CD4-positive, alpha-beta T cell treated with Interleukin-17A for 4 hours (primary cell): Measurements from ENCODE around the gene SECTM1.

Experiments
- DNase-seq: peaks from one replicate; pipeline ENCODE4 v3.0.0-alpha.2; 2020; ENCODE audit warnings: mixed read lengths

The SECTM1 gene

DNA sequence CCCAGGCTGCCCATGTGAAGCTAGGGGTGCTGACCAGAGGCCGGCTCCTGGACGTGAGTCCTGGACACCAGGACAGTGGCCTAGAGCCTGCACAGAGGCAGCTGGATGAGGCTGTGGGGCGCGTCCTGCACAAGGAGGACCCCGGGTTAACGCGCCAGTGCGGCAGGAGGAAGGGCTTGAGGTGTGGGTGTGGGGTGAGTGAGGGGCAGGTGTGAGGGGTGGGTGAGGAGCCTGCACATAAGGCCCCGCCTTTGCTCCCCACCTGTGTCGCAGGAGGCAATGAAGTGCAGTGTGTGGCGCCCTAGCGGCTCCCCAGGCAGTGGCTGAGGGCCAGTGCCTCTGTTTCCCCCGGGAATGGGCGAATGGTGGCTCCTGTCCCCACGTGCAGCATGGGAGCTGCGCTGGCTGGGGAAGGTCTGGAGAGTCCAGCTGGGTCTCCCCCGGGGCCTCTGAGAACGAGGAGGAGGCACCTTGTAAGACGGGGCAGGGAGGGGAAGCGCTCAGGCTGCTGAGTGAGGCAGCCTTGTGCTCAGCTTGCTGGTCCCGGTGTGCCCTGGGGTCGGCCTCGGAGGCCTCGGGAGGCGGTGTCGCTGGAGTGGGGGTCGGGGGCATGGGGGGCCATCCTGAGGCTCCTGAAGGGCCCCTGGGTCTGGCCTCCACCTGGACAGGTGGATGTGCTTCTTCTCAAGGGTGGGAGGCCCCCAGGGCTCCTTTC lies 19.4 kb downstream of the SECTM1 start:
- DNase-seq: no peak

GRCh38 chr17:82313195-82314011 lies 20.2 kb downstream of the SECTM1 start:
- no peak for DNase-seq

- no peak for DNase-seq
Measured at GRCh38 chr17:82311971-82312370, 21.6 kb downstream of the SECTM1 start.

- DNase-seq: no peak
Measured at GRCh38 chr17:82310877-82311276, 22.7 kb downstream of the SECTM1 start.

DNA sequence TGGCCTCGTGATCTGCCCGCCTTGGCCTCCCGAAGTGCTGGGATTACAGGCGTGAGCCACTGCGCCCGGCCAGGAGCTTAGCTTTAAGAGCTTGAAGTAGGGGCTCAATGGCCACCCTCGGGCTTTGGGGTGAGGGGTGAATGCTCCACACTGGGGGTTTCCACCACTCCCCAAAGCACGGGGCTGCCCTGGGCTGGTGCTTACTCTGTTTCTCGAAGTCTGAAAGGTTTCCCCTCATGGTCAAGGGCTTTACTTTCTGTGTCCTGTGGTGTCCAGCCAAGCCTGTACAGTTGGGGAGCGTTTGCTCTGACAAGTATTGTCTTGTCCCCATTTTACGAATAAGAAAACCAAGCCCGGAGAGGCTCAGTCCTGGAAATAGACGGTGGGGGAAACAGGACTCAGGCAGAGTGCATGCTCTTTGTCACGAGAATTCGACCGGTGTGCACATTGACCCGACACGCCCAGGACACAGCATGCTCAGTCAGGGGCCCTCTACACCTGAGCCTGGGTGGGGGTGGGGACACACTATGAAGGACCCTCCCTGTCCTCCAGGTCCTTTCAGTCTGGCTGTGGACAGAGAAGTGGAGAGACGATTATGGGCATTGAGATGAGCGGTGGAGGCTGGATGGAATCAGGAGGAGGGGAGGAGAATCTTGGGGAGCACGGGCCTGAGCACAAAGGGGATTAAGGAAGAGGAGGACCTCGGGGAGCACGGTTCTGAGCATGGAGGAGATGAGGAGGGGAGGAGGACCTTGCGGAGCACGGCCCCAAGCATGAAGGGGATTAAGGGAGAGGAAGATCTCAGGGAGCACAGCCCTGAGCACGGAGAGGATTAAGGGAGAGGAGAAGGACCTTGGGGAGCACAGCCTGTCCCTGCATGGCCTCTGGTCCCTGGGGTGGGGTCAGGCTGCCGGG lies 23.7 kb downstream of the SECTM1 start:
- DNase-seq: no peak

DNA sequence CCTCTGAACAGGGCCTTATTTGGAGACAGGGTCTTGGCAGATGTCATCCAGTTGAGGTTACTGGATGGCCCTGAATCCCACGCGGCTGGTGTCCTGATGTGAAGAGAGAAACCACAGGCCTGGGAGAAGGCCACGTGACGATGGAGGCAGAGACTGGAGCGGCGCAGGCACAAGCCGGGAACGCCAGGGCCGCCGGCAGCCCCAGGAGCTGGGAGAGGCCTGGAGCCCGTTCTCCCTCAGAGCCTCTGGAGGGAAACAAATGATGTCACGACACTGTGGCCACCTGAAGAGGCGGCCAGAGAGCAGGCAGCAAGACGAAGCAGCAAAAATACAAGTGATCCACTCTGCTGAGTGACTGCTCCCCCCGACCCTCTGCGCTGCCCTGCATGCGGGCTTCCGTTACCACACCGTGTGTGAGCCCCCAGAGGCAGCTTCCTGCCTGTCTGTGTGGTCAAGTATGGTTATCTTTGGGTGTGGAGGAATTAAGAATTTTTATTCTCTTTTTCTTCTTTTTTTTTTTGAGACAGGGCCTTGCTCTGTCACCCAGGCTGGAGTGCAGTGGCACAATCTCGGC lies 27.8 kb downstream of the SECTM1 start:
- DNase-seq: peak; percentile 2

DNA sequence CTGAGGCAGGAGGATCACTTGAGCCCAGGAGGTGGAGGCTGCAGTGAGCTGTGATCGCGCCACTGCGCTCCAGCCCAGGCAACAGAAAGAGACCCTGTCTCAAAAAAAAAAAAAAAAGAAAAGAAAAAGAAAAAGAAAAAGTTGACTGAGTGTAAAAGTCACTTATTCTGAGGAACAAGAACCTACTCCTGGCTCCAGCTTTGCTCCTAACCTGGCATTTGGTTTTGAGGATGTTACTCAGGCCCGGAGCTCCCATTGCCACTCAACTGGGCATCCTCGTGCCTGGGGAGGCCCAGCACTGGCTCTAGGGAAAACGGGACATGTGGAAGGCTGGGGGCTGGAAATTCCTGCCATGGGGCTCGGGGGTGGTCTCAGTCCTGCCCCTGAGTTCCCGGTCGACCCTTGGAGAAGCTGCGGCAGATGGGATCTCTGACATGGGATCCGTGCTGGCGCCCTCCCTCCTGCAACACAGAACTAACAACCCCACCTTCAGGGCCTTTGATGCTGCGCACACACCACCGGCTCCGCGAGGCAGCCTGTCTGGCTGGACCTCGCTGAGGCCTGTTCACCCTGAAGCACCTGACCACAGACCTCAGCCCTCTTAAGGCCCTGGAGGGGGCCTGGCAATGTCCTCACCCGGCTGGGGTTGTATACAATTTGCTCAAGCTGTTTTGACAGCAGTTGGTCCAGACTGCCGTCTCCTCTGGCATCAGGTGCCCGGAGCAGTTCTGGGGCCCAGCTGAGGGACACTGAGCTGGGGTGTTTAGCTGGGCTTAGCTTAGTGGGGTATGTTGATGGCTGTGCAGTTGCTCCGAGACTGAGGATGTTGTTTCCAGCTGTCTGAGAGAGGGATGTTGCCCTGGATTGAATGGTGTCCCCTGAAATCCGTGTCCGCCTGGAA lies 28.5 kb downstream of the SECTM1 start:
- peak; percentile 3 for DNase-seq

DNA sequence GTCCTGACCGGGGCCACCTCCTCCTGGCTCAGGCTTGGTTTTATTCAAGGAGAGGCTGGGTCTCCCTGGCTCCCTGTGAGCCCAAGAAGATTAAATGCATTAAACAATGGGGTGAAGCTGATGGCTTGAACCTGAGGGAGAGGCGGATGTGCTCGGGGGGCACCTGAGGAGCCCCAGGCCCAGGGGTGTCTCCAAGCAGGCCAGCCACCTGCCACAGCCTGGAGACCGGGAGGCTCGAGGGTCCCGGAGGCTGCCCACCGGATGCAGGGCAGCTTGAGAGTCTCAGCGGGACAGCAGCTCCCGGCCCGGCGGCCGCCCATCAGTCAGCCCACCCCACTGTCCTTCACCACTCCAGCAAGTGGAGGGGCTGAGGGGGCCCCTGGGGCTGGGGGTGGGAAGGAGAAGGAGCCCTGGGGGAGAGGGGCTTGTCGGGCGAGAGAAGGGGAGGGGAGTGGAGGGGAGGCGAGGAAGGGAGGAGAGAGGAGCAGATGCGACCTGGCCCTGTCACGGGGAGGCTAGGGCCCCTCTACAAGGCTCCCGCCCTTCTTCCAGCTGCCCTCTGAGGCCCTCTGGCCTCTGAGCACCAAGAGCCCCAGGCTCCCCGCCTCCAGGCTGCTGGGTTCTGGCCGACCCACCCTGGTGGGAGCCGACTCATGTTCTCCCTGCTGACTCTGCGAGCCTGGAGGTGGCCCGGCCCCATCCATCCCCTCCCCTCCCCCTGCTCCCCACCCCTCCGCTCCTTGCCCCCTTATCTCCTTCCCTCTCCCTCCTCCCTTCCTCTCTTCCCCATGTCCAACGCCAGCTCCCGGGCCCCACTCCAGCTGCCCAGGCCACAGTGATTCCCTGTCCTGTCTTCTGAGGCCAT lies 29.4 kb downstream of the SECTM1 start:
- no peak for DNase-seq

GRCh38 chr17:82302991-82303943 lies 30.3 kb downstream of the SECTM1 start:
- DNase-seq: peak; percentile 68

GRCh38 chr17:82302568-82302963 lies 31.0 kb downstream of the SECTM1 start:
- no peak for DNase-seq

DNA sequence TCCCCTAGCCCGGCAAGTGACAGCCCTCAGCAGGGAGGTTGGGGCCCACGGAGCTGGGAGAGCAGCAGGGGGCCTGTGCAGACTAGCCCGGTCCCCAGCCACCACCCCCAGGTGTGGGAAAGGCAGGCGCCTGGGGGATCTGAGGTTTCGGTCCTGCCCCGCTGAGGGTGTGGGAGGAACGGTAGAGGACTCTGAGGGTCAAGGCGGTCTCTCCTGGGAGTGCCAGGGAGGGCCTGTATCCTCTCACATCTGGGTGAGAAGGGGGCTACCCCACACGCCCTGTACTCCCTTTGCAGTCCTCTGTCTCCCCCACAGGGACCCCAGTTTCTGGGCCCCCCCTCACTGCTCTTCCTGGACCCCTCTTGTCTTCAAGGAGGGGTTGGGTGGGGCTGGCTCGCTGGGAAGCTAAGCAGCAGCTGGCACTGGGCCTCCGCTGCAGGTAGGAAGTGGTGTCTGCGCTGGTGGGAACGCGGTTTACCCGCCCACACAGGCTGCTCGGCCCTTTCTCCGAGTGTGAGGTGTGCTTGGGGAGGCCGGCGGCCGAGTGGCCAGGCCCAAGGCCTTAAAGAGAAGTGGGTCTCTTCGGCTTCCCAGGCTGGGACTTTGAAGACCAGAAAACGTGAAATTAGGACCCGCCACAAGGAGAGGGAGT lies 31.5 kb downstream of the SECTM1 start:
- peak; percentile 70 for DNase-seq

GRCh38 chr17:82301300-82301915 lies 32.2 kb downstream of the SECTM1 start:
- DNase-seq: no peak

DNA sequence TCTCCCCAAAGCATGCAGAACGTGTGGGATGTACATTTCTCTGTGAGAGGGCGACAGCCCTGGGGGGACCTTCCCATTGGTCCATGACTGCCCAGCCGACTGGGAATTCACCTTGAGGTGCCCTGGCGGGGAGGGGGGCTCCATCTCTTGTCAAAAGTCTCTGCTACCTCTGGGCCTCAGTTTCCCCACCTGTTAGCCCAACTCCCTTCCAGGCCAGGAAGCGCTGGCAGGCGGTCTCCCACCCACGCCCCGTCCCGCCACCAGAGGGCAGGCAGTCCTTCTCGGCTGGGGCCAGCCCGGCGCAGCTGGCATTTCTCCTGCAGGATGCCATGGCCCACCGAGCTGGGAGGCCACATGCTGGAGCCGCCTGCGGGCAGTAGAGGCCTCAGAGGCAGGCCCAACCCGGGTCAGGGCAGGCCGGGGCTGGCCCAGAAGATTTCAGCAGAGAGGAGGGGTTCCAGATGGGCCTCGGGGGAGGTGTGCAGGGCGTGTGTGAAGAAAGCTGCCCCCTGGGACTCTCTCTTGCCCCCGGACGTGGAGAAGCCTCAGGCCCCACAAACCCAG lies 32.8 kb downstream of the SECTM1 start:
- DNase-seq: peak; percentile 85

- no peak for DNase-seq
Measured at GRCh38 chr17:82300228-82300627, 33.3 kb downstream of the SECTM1 start.

DNA sequence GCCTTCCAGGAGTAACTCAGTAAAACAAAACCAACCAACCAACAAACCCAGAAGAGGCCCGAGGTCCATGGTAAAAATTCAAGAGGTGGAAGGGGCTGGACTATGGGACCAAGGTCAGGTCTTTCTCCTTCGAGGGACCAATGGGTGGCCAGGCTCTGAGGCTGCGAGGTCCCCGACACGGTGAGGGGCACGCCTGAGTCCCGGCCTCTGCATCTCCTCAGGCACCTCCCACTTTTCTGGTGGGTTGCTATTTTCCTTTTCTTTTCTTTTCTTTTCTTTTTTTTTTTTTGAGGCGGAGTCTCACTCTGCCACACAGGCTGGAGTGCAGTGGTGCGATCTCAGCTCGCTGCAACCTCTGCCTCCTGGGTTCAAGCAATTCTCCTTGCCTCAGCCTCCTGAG lies 34.1 kb downstream of the SECTM1 start:
- DNase-seq: peak; percentile 40

DNA sequence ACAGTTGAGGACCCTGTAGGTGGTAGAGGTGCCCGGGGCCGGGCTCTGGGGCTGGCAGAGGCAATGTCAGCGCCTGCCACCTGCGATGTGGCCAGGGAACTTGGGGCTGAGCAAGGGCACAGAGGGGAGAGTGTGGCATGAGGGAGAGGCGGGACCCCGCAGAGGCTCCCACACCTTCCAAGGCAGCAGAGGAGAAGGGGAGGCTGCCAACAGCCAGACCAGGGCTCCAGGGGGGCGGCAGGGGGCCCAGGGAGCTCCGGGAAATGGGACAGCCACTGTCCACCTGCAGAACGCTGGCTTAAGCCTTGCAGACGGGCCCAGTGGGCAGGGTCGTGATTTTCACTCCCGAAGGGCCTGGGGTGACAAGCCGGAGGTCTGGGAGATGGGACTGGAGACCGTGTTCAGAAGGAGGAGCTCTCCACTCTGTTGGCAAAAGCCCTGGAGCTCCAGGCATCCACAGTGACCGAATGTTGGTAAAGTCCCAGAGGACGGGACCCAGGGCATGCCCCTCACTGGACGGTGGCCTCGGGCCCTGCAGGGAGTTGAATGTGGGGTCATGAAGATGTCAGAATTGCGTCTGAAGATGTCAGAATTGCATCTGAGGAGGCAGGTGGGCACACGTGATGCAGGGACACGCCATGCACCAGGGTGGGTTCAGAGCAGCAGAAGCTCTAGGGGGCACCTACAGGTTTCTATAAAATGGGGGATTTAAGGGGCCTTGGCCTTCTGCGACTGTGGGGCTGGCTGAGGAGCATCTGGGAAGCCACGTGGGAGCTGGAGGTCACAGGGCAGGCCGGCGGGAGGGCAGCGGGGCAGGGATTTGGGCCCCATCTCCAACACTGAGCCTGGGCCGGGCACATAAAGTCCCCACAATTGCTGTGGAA lies 34.8 kb downstream of the SECTM1 start:
- no peak for DNase-seq
